ENCODE results near the gene STARD13.

DNA sequence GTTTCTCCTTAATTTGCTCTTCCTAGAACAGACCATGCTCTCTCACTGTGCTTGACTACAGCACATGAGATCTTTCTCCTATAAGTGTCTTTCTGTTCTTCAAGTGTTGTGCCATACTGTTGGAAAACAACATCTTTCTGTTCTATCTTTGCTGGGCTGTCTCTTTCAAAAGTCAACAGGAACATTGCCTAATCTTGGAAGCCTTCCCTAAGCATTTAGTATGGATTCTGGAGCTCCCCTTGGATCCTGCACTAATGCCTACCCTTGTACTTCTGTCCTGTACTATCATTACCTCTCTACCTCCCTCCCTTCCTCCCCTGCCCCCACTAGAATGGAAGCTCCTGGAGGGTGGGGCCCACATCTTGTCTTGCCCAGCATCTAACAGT is 26.8 kb downstream of the STARD13 start:
- TF ChIP-seq, protein P1, sequence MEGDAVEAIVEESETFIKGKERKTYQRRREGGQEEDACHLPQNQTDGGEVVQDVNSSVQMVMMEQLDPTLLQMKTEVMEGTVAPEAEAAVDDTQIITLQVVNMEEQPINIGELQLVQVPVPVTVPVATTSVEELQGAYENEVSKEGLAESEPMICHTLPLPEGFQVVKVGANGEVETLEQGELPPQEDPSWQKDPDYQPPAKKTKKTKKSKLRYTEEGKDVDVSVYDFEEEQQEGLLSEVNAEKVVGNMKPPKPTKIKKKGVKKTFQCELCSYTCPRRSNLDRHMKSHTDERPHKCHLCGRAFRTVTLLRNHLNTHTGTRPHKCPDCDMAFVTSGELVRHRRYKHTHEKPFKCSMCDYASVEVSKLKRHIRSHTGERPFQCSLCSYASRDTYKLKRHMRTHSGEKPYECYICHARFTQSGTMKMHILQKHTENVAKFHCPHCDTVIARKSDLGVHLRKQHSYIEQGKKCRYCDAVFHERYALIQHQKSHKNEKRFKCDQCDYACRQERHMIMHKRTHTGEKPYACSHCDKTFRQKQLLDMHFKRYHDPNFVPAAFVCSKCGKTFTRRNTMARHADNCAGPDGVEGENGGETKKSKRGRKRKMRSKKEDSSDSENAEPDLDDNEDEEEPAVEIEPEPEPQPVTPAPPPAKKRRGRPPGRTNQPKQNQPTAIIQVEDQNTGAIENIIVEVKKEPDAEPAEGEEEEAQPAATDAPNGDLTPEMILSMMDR (IDR thresholded peaks at IDR 0.05; ENCODE audit: low read depth, low read length, missing input control), result no peak
- TF ChIP-seq, protein P2, sequence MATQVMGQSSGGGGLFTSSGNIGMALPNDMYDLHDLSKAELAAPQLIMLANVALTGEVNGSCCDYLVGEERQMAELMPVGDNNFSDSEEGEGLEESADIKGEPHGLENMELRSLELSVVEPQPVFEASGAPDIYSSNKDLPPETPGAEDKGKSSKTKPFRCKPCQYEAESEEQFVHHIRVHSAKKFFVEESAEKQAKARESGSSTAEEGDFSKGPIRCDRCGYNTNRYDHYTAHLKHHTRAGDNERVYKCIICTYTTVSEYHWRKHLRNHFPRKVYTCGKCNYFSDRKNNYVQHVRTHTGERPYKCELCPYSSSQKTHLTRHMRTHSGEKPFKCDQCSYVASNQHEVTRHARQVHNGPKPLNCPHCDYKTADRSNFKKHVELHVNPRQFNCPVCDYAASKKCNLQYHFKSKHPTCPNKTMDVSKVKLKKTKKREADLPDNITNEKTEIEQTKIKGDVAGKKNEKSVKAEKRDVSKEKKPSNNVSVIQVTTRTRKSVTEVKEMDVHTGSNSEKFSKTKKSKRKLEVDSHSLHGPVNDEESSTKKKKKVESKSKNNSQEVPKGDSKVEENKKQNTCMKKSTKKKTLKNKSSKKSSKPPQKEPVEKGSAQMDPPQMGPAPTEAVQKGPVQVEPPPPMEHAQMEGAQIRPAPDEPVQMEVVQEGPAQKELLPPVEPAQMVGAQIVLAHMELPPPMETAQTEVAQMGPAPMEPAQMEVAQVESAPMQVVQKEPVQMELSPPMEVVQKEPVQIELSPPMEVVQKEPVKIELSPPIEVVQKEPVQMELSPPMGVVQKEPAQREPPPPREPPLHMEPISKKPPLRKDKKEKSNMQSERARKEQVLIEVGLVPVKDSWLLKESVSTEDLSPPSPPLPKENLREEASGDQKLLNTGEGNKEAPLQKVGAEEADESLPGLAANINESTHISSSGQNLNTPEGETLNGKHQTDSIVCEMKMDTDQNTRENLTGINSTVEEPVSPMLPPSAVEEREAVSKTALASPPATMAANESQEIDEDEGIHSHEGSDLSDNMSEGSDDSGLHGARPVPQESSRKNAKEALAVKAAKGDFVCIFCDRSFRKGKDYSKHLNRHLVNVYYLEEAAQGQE (IDR thresholded peaks at IDR 0.05), result no peak

Measured in liver (tissue), 2 donors.